GM21786 (cell line): ENCODE measurements around the gene CPA5.
"Not testable (repeated sequence)": the region's sequence is repeated elsewhere in the genome, so short reads cannot be mapped to it uniquely, and the experiment has no call there.

Source experiments
- ATAC-seq: cut with Tn5 transposase; IDR thresholded peaks from one replicate; pipeline ENCODE4 v1.9.1; 2021; ENCODE audit not compliant: unreplicated experiment

CPA5 gene

GRCh38 chr7:130374507-130374906 lies 29.9 kb downstream of the CPA5 start:
- no peak for ATAC-seq

- ATAC-seq: not testable (repeated sequence)
Observed at GRCh38 chr7:130376461-130376860, 31.8 kb downstream of the CPA5 start.

GRCh38 chr7:130377178-130377577 lies 32.6 kb downstream of the CPA5 start:
- ATAC-seq: no peak

GRCh38 chr7:130379019-130379418 lies 34.4 kb downstream of the CPA5 start:
- no peak for ATAC-seq

- ATAC-seq: no peak
Observed at GRCh38 chr7:130379532-130379920, 34.9 kb downstream of the CPA5 start.

GRCh38 chr7:130379921-130380860 lies 35.6 kb downstream of the CPA5 start, which contains the start of gene CPA1:
Gene CPA1, plus strand, starts transcription at chr7:130380494. Its CDS starts 27 bp downstream, at chr7:130380521.
- no peak for ATAC-seq

GRCh38 chr7:130380861-130381455 lies 36.3 kb downstream of the CPA5 start:
- ATAC-seq: no peak

GRCh38 chr7:130381468-130382312 lies 37.1 kb downstream of the CPA5 start:
- no peak for ATAC-seq

- no peak for ATAC-seq
Observed at GRCh38 chr7:130383187-130383980, 38.8 kb downstream of the CPA5 start.

- ATAC-seq: no peak
Observed at GRCh38 chr7:130384371-130384801, 39.8 kb downstream of the CPA5 start.

- ATAC-seq: no peak
Observed at GRCh38 chr7:130384841-130385599, 40.4 kb downstream of the CPA5 start.

- ATAC-seq: no peak
Observed at GRCh38 chr7:130385600-130386066, 41.0 kb downstream of the CPA5 start.

- ATAC-seq: no peak
Observed at GRCh38 chr7:130386876-130387275, 42.3 kb downstream of the CPA5 start.

- no peak for ATAC-seq
Observed at GRCh38 chr7:130387306-130387627, 42.7 kb downstream of the CPA5 start.

- no peak for ATAC-seq
Observed at GRCh38 chr7:130387628-130388403, 43.2 kb downstream of the CPA5 start.

GRCh38 chr7:130388671-130389070 lies 44.1 kb downstream of the CPA5 start:
- no peak for ATAC-seq

- no peak for ATAC-seq
Observed at GRCh38 chr7:130390486-130390885, 45.9 kb downstream of the CPA5 start.

- ATAC-seq: no peak
Observed at GRCh38 chr7:130393101-130393561, 48.5 kb downstream of the CPA5 start.
